GM18909 (cell line): ENCODE measurements around the gene EDARADD.

Source experiments
- ATAC-seq: cut with Tn5 transposase; IDR thresholded peaks from one replicate; pipeline ENCODE4 v1.9.1; 2021; ENCODE audit warnings: mild to moderate bottlenecking; ENCODE audit not compliant: unreplicated experiment, poor library complexity

The EDARADD gene

GRCh38 chr1:236509647-236510401, 115.7 kb downstream of the EDARADD start:
- no peak for ATAC-seq

GRCh38 chr1:236511735-236512418, 117.8 kb downstream of the EDARADD start:
- ATAC-seq = no peak

GRCh38 chr1:236514703-236515442, 120.8 kb downstream of the EDARADD start:
- no peak for ATAC-seq

- no peak for ATAC-seq
These were observed 121.4 kb downstream of the EDARADD start for GRCh38 chr1:236515443-236515958.

GRCh38 chr1:236516929-236517704, 123.0 kb downstream of the EDARADD start:
- ATAC-seq = no peak

GRCh38 chr1:236518322-236518721, 124.2 kb downstream of the EDARADD start:
- ATAC-seq = no peak

GRCh38 chr1:236520445-236521005, 126.4 kb downstream of the EDARADD start:
- no peak for ATAC-seq

GRCh38 chr1:236522937-236523703, 129.0 kb downstream of the EDARADD start:
- peak; percentile 10 for ATAC-seq

- ATAC-seq = peak; percentile 68
These were observed 129.6 kb downstream of the EDARADD start, which contains the start of gene LGALS8 for GRCh38 chr1:236523704-236524141. Gene LGALS8, plus strand, starts transcription at chr1:236523982. Its CDS starts 2,089 bp downstream, at chr1:236526071.

- peak; percentile 92 for ATAC-seq
These were observed 130.2 kb downstream of the EDARADD start for GRCh38 chr1:236524142-236524894.

- peak; percentile 1 for ATAC-seq
These were observed 130.8 kb downstream of the EDARADD start for GRCh38 chr1:236524895-236525184.

- ATAC-seq = no peak
These were observed 132.0 kb downstream of the EDARADD start for GRCh38 chr1:236526079-236526478.

GRCh38 chr1:236530286-236530685, 136.2 kb downstream of the EDARADD start:
- ATAC-seq = no peak

- no peak for ATAC-seq
These were observed 136.9 kb downstream of the EDARADD start for GRCh38 chr1:236530959-236531358.

- no peak for ATAC-seq
These were observed 138.8 kb downstream of the EDARADD start for GRCh38 chr1:236532850-236533249.

GRCh38 chr1:236534151-236534651, 140.1 kb downstream of the EDARADD start:
- ATAC-seq = no peak
